ENCODE measurements around the gene ANKRD24.

GRCh38 chr19:4233282-4233853, 50.9 kb downstream of the ANKRD24 start:
- TF ChIP-seq CTCF (conservative IDR thresholded peaks at IDR 0.05 in 1 of 2, IDR thresholded peaks at IDR 0.05 in 1 of 2; ENCODE audit: extremely low read depth in 1 of 2, insufficient read depth in 1 of 2, low read depth in 1 of 2, low read length in 2 of 2) (peak; percentile 59 to 71), EZH2 (IDR thresholded peaks at IDR 0.05; ENCODE audit: borderline replicate concordance, low read length) (no peak)
